22Rv1 (cell line): ENCODE measurements around the gene ZBTB42.
"Not testable (repeated sequence)": the region's sequence is repeated elsewhere in the genome, so short reads cannot be mapped to it uniquely, and the experiment has no call there.

Experiments used
- H3K27ac ChIP-seq: fragments of 450-650 bp; 2 replicates; pipeline ENCODE4 v1.5.1; 2017
- ZFX ChIP-seq: fragments of 450-650 bp; IDR thresholded peaks from 2 replicates; pipeline ENCODE4 v1.6.1; 2017; ENCODE audit warnings: antibody characterized with exemption, borderline replicate concordance
- TF ChIP-seq, protein P1 (sequence below): fragments of 450-650 bp; IDR thresholded peaks from 2 replicates; pipeline ENCODE4 v1.5.1; 2017; ENCODE audit warnings: mild to moderate bottlenecking

The ZBTB42 gene

DNA sequence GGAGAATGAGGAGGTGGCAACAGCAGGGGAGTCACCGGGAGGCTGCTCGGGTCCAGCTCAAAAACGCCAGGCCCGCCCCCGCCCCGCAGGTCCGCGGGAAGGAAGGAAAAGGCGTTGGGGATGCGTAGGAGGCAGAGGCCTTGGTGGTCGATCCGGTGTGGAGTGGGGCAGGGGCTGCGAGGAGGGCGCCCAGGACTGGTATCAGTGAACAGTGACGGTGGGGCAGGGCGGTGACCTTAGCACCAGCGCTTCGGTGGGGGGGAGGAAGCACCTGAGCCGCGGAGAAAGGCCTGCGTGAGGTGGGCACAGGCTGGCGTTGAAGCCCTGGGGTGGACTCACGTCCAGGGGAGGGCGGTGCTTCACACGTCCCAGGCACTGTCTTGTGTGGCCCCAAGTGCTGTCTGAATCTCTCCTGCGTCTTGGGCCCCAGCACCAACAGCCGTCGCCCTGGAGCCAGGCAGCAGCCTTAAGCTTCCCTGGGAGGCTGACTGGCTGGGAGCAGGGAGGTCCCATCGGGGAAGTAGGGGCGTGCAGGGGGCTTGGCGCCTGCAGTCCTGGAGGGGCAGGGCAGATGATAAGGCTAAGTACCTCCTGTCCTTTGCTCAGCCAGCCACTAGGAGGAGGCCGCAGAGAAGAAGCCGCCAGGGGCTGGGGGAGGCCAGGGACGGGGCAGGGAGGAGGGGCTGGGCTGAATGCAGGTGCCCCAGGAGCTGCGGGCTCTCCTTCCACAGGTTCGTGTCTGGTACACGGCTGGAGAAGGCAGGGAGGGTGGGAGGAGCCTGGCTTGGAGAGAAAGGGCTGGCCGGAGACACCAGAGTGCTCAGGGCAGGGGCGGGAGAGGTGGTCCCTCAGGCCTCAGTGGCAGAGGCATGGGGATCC lies 26.5 kb downstream of the ZBTB42 start:
- no peak overlapping the region for H3K27ac ChIP-seq
- no peak for TF ChIP-seq ZFX
- TF ChIP-seq, protein P1, sequence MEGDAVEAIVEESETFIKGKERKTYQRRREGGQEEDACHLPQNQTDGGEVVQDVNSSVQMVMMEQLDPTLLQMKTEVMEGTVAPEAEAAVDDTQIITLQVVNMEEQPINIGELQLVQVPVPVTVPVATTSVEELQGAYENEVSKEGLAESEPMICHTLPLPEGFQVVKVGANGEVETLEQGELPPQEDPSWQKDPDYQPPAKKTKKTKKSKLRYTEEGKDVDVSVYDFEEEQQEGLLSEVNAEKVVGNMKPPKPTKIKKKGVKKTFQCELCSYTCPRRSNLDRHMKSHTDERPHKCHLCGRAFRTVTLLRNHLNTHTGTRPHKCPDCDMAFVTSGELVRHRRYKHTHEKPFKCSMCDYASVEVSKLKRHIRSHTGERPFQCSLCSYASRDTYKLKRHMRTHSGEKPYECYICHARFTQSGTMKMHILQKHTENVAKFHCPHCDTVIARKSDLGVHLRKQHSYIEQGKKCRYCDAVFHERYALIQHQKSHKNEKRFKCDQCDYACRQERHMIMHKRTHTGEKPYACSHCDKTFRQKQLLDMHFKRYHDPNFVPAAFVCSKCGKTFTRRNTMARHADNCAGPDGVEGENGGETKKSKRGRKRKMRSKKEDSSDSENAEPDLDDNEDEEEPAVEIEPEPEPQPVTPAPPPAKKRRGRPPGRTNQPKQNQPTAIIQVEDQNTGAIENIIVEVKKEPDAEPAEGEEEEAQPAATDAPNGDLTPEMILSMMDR: peak; percentile 35

DNA sequence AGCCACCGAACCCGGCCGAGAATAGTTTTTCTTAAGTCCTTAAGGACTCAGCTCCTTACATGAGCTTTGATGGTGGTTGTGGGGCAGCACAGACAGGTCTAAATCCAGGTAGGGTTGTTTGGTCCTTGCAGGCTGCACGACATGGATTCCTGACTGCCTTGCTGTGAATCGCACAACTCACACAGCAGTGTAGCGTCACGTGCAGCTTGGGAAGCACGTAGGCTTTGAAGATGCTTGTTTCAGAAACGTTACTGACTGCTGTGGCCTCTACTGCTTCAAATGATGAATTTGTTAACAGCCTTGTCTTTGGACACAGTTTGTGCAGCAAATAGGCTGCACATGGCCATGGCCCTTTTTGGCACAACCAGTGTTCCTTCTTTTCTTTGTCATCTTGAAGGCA lies 29.9 kb downstream of the ZBTB42 start:
- TF ChIP-seq, protein P1: no peak
- TF ChIP-seq ZFX: no peak
- H3K27ac ChIP-seq: no peak overlapping the region

DNA sequence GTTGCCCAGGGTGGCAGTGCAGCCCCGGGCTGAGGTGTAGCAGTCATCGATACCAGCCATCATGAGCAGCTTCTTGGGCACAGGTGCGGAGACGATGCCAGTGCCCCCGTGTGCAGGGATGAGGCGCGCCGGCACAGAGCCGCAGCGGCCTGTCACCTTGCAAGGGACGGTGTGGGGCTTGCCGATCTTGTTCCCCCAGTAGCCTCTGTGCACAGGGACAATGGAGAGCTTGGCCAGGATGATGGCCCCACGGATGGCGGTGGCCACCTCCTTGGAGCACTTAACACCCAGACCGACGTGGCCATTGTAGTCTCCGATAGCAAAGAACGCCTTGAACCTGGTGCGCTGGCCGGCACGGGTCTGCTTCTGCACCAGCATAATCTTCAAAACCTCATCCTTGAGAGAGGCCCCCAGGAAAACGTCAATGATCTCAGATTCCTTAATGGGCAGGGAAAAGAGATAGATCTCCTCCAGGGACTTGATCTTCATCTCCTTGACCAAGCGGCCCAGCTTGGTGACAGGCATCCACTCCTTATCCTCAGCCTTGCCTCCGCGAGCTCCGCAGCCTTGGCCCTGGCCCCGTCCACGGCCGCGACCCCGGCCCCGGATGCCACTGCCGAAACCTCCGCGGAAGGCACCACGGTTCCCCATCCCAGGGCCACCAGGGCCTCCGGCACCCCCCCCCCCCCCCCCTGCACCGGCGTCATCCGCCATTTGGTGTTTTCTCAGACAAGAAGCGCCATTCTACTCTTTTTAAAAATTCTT lies 35.5 kb downstream of the ZBTB42 start:
- not testable (repeated sequence) for H3K27ac ChIP-seq

DNA sequence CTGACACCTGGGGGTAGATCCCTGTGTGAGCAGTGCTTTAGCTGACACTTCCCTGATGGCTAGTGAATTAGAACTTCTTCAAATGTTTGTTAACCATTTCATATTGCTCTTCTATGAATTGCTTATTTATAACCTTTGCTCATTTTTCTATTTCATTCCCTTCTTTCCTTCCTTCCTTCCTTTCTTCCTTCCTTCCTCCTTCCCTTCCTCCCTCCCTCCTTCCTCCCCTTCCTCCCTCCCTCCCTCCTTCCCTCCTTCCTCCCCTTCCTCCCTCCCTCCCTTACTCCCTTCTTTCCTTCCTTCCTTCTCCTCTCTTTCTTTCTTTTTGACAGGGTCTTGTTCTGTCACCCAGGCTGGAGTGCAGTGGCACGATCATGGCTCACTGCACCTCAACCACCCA lies 40.8 kb downstream of the ZBTB42 start:
- TF ChIP-seq, protein P1: no peak
- no peak for TF ChIP-seq ZFX

DNA sequence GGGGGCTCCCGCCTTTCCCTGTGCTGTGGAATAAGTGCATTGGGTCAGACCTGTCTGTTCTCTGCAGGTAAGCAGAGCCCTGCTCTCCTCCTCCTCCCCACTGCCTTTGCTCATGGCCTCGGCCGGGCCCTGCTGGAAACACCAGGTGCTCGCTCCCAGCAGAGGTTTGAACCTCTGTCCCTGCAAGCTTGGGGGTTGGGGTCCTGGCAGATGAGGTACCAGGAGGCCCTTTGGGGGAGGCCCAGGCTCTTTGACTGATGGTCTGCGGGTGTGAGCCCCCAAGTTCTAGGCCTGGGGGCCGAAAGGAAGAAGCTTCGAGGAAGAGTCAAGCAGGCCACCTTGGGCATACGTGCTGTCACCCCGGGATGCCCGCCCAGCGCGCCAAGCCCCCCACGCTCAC lies 42.1 kb downstream of the ZBTB42 start:
- H3K27ac ChIP-seq: no peak overlapping the region
- TF ChIP-seq, protein P1: no peak
- TF ChIP-seq ZFX: no peak

More for the DNA sequence above, 40.8 kb downstream of the ZBTB42 start:
- no peak overlapping the region for H3K27ac ChIP-seq

DNA sequence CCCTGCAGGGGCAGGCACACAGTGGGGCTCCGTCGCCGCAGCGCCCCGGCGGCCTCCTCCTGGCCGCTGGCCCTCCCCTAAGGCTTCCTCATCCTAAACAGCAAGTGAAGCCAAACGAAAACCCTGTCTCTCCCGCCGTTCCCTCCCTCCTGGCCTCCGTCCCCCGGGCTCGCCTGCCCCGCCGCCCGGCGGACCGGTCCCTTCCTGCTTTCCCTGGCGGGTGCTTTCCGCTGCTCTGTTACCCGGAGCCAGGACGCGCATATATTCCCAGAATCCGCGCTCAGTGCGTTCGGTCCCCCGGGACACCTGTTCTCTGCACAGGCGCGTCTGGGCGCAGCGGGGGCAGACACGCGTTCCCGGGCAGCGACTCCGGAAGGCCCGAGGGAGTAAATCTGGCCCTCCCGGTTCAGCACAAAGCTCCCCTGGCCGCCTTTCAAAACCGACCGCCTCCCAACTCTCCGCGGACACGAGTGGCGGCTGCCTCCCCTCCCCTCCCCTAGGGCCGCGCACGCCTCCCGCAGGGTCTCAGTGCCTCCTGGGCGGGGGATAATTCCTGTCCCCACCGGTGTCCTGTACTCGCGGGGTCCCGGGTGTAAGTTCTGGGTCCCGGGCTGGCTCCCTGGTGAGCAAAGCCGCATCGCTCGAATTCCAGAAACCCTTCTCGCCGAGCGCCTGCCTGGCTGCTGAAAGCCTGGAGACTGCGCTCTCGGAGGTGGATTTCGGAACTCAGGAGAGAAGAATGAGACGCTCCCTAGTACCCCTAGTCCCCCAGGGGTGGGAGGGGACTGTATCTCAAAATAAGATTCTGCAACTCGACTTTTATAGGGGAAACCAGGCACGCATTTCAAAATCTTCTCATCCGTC lies 42.8 kb downstream of the ZBTB42 start:
- TF ChIP-seq ZFX: no peak
- no peak overlapping the region for H3K27ac ChIP-seq

DNA sequence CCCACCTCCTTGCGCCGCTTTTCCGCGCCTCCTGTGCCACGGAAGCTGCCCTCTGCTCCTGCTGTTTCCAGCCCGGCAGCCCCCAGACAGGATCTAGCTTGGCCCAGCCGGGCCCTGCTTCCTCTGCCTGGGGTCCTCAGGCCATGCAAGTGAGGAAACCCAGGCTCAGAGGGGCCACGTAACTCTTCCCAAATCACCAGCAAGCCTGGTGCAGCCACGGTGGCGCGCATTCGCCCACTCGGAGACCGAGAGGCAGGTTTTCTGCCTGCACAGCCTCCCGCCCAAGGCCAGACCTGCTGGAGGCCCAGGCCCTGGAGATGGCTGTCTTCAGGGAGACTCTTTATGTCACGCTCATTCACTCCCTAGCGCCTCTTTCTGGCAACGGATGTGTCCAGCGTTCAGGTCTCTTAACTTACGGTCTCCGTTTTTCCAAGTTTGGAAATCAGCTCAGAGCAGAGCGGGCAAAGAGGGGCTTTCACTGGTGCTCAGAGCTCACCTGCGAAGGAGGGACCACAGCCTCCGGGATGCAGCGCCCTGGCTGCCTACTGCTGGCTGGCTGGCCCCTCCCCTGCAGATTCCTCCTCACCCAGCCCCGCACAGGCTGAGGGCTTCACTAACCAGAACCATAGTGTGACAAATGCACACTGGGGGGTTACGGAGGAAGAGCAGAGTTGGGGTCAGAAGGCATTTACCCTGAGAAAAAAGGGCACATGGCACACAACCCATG lies 43.6 kb downstream of the ZBTB42 start:
- no peak overlapping the region for H3K27ac ChIP-seq
- no peak for TF ChIP-seq ZFX
- TF ChIP-seq, protein P1: peak; percentile 7; the same call in 1 of the 2 replicates
